Right lobe of liver (tissue), 4 donors: Measurements from ENCODE around the gene GNPTAB.

Source experiments
- CTCF ChIP-seq, 4 donors: fragments of 200-600 bp in 3 of 4; fragments of 450-650 bp in 1 of 4; IDR thresholded peaks; one replicate each; pipeline versions ENCODE4 v1.5.1 to v1.8.0; 2016 to 2022; ENCODE audit warnings: antibody characterized with exemption in 4 of 4, mild to moderate bottlenecking in 2 of 4
- POLR2A ChIP-seq: fragments of 450-650 bp; IDR thresholded peaks from one replicate; pipeline ENCODE4 v1.6.1; 2017; ENCODE audit warnings: antibody characterized with exemption, mild to moderate bottlenecking
- donor health status: DM: no; HTN: no; CAD: no.
- donor health status: DM: no; HTN: no; CAD: no.
- donor health status: DM: no; HTN: yes; CAD: no.

- TF ChIP-seq CTCF (IDR thresholded peaks at IDR 0.05) (no peak), POLR2A (no peak)
Measured at GRCh38 chr12:101707131-101707782, 123.5 kb downstream of the GNPTAB start.
